Right kidney (tissue), 9 donors: Measurements from ENCODE around the gene AP2A1.
"Not testable (repeated sequence)": the region's sequence is repeated elsewhere in the genome, so short reads cannot be mapped to it uniquely, and the experiment has no call there.

Experiments
- DNase-seq: peaks from one replicate; pipeline ENCODE4 v3.0.0-alpha.2; 2016
- long read RNA-seq, 8 donors: transcript quantifications; one replicate each; lab custom pipeline, GENCODE V29; 2026

Gene AP2A1
- long read RNA-seq, donor 1, transcript AP2A1-201 (23 exons, 3,388 nt), result minor isoform, 9 of 31 reads
- long read RNA-seq, donor 1, transcript AP2A1-208 (1 exons, 2,238 nt), result major isoform, 16 of 31 reads
- long read RNA-seq, donor 1, partial matches to known transcripts, result 6 of 31 reads
- long read RNA-seq, donor 1, other reads (novel, unspliced or antisense), result 0 of 31 reads
- long read RNA-seq, donor 2, transcript AP2A1-201 (23 exons, 3,388 nt), result major isoform, 5 of 23 reads
- long read RNA-seq, donor 2, partial matches to known transcripts, result 11 of 23 reads
- long read RNA-seq, donor 2, other reads (novel, unspliced or antisense), result 0 of 23 reads
- long read RNA-seq, donor 3, transcript AP2A1-208 (1 exons, 2,238 nt), result major isoform, 14 of 23 reads
- long read RNA-seq, donor 3, partial matches to known transcripts, result 6 of 23 reads
- long read RNA-seq, donor 3, other reads (novel, unspliced or antisense), result 0 of 23 reads
- long read RNA-seq, donor 4, transcript AP2A1-201 (23 exons, 3,388 nt), result minor isoform, 5 of 53 reads
- long read RNA-seq, donor 4, transcript AP2A1-208 (1 exons, 2,238 nt), result major isoform, 18 of 53 reads
- long read RNA-seq, donor 4, partial matches to known transcripts, result 28 of 53 reads
- long read RNA-seq, donor 4, other reads (novel, unspliced or antisense), result 0 of 53 reads
- long read RNA-seq, donor 5, transcript AP2A1-208 (1 exons, 2,238 nt), result major isoform, 25 of 61 reads
- long read RNA-seq, donor 5, partial matches to known transcripts, result 32 of 61 reads
- long read RNA-seq, donor 5, other reads (novel, unspliced or antisense), result 0 of 61 reads
- long read RNA-seq, donor 6, transcript AP2A1-208 (1 exons, 2,238 nt), result major isoform, 16 of 226 reads
- long read RNA-seq, donor 6, partial matches to known transcripts, result 206 of 226 reads
- long read RNA-seq, donor 6, other reads (novel, unspliced or antisense), result 0 of 226 reads
- long read RNA-seq, donor 7, transcript AP2A1-208 (1 exons, 2,238 nt), result major isoform, 31 of 189 reads
- long read RNA-seq, donor 7, partial matches to known transcripts, result 123 of 189 reads
- long read RNA-seq, donor 7, other reads (novel, unspliced or antisense), result 30 of 189 reads
- long read RNA-seq, donor 8, transcript AP2A1-208 (1 exons, 2,238 nt), result major isoform, 17 of 44 reads
- long read RNA-seq, donor 8, transcript AP2A1-201 (23 exons, 3,388 nt), result minor isoform, 6 of 44 reads
- long read RNA-seq, donor 8, partial matches to known transcripts, result 21 of 44 reads
- long read RNA-seq, donor 8, other reads (novel, unspliced or antisense), result 0 of 44 reads

GRCh38 chr19:49766930-49767299 lies at the start of gene AP2A1:
Gene AP2A1, plus strand, starts transcription at chr19:49767001. Its CDS starts 133 bp downstream, at chr19:49767134.
- DNase-seq, result no peak

GRCh38 chr19:49718511-49718910 lies 48.3 kb upstream of the AP2A1 start:
- no peak for DNase-seq

GRCh38 chr19:49718991-49719390 lies 47.8 kb upstream of the AP2A1 start:
- no peak for DNase-seq

GRCh38 chr19:49719420-49719819 lies 47.4 kb upstream of the AP2A1 start:
- not testable (repeated sequence) for DNase-seq

GRCh38 chr19:49727217-49728030 lies 39.4 kb upstream of the AP2A1 start:
- DNase-seq, result no peak

GRCh38 chr19:49730166-49730565 lies 36.6 kb upstream of the AP2A1 start:
- DNase-seq, result no peak

- no peak for DNase-seq
Measured at GRCh38 chr19:49738268-49738667, 28.5 kb upstream of the AP2A1 start.

GRCh38 chr19:49739098-49739497 lies 27.7 kb upstream of the AP2A1 start:
- DNase-seq, result no peak

- no peak for DNase-seq
Measured at GRCh38 chr19:49739933-49740332, 26.9 kb upstream of the AP2A1 start.

- DNase-seq, result no peak
Measured at GRCh38 chr19:49741210-49741844, 25.5 kb upstream of the AP2A1 start.

- no peak for DNase-seq
Measured at GRCh38 chr19:49744946-49745381, 21.8 kb upstream of the AP2A1 start.

- DNase-seq, result no peak
Measured at GRCh38 chr19:49746206-49746958, 20.4 kb upstream of the AP2A1 start.

GRCh38 chr19:49749055-49749716 lies 17.6 kb upstream of the AP2A1 start:
- DNase-seq, result no peak

- DNase-seq, result no peak
Measured at GRCh38 chr19:49749771-49750170, 17.0 kb upstream of the AP2A1 start.

GRCh38 chr19:49752701-49753100 lies 14.1 kb upstream of the AP2A1 start:
- no peak for DNase-seq

GRCh38 chr19:49755956-49756355 lies 10.8 kb upstream of the AP2A1 start:
- no peak for DNase-seq

GRCh38 chr19:49758292-49758691 lies 8.5 kb upstream of the AP2A1 start:
- no peak for DNase-seq

- no peak for DNase-seq
Measured at GRCh38 chr19:49761249-49761624, 5.6 kb upstream of the AP2A1 start.

- DNase-seq, result no peak
Measured at GRCh38 chr19:49761625-49762311, 5.0 kb upstream of the AP2A1 start.
